ENCODE results near the gene RTF2.

DNA sequence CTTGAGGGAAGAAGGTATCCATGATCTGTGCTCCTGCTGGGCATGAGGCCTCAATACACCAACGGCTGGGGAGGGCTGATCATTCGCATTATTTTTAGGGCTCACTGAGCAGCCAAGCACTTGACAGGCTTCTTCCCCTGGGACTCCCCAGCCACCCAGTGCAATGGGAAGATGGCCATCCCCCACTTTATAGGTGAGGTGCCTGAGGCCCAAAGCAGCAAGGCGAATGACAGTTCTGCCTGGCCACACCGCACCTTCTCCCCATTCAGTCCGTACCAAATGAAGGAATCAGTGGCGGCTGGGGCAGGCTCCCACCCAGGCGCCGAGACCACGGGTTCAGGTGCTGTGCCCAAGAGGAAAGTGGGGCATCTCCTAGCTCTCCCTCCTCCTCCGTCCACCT, 51.8 kb downstream of the RTF2 start:
- no peak for TF ChIP-seq POLR2AphosphoS5 (IDR thresholded peaks at IDR 0.05; ENCODE audit: low read depth, low read length)
- TF ChIP-seq, protein P1, sequence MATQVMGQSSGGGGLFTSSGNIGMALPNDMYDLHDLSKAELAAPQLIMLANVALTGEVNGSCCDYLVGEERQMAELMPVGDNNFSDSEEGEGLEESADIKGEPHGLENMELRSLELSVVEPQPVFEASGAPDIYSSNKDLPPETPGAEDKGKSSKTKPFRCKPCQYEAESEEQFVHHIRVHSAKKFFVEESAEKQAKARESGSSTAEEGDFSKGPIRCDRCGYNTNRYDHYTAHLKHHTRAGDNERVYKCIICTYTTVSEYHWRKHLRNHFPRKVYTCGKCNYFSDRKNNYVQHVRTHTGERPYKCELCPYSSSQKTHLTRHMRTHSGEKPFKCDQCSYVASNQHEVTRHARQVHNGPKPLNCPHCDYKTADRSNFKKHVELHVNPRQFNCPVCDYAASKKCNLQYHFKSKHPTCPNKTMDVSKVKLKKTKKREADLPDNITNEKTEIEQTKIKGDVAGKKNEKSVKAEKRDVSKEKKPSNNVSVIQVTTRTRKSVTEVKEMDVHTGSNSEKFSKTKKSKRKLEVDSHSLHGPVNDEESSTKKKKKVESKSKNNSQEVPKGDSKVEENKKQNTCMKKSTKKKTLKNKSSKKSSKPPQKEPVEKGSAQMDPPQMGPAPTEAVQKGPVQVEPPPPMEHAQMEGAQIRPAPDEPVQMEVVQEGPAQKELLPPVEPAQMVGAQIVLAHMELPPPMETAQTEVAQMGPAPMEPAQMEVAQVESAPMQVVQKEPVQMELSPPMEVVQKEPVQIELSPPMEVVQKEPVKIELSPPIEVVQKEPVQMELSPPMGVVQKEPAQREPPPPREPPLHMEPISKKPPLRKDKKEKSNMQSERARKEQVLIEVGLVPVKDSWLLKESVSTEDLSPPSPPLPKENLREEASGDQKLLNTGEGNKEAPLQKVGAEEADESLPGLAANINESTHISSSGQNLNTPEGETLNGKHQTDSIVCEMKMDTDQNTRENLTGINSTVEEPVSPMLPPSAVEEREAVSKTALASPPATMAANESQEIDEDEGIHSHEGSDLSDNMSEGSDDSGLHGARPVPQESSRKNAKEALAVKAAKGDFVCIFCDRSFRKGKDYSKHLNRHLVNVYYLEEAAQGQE (IDR thresholded peaks at IDR 0.05; ENCODE audit: insufficient read depth in 1 of 2, low read depth in 2 of 2, low read length in 2 of 2) = no peak

Data from PFSK-1 (cell line).